NCI-H2227 treated with DMSO at 0.1 percent for 48 hours (cell line): Measurements from ENCODE around the gene LAT.
"Not testable (repeated sequence)": the region's sequence is repeated elsewhere in the genome, so short reads cannot be mapped to it uniquely, and the experiment has no call there.

Experiments used
- DNase-seq: peaks from one replicate; lab custom pipeline; 2025; lab: John Stamatoyannopoulos, UW

The LAT gene

GRCh38 chr16:28977703-28978662 lies 6.9 kb upstream of the LAT start:
- no peak for DNase-seq

DNA sequence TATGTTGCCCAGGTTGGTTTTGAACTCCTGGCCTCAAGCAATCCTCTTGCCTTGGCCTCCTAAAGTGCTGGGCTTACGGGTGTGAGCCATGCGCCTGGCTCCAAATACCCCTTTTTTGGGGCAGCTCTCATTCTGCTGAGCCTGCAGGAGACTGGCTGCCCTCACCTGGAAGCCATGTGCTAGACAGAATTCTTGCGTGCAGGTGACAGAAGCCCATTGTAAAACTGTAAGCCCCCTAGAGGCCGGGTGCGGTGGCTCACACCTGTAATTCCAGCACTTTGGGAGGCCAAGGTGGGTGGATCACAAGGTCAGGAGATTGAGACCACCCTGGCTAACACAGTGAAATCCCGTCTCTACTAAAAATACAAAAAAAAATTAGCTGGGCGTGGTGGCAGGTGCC lies 4.5 kb upstream of the LAT start:
- DNase-seq: not testable (repeated sequence)

DNA sequence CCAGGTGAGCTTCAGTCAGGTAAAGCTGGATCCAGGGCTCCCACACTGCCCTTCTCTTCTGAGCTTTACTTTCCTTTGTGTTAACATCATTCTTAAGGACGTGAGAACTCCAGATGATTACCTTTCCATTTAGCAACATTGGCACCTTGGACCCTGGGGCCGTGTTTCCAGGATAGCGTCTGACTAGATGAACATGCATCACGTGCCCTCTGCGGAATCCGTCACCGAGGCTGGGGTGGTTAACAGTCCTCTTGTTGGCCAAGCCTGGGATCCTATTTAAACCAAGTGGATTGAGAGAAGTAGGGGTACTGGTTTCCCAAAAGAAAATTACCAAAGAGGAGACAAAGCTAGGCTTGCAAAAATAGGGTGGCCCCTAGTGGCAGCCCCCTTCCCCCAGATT lies 3.9 kb upstream of the LAT start:
- DNase-seq: no peak

GRCh38 chr16:28981517-28981916 lies 3.3 kb upstream of the LAT start:
- DNase-seq: no peak

GRCh38 chr16:28982418-28982817 lies 2.4 kb upstream of the LAT start:
- no peak for DNase-seq

- DNase-seq: no peak
Observed at GRCh38 chr16:28982949-28983348, 1.9 kb upstream of the LAT start.

DNA sequence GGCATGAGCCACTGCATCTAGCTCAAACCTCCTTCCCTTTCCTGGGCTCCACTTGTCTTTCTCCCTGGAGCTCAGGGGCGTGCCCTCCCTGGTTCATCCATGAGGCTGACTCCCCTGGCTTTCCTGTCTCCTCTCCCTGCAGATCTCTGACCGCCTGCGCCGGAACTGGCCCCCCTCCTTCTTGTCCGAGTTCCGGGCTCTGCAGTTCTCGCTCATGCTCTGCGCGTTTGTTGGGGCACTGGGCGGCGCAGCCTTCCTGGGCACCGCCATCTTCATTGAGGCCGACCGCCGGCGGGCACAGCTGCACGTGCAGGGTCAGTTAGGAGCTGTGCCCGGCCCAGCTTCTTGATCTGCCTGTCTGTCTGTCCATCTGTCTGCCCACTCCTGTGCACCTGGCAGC lies 1.2 kb upstream of the LAT start:
- no peak for DNase-seq

DNA sequence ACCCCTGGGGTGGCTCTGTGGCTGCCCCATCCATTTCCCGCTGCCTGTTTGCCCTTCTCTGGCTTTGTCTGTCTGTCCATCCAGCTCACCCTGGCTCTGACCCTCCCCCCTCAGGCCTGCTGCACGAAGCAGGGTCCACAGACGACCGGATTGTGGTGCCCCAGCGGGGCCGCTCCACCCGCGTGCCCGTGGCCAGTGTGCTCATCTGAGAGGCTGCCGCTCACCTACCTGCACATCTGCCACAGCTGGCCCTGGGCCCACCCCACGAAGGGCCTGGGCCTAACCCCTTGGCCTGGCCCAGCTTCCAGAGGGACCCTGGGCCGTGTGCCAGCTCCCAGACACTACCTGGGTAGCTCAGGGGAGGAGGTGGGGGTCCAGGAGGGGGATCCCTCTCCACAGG lies 761 bp upstream of the LAT start:
- no peak for DNase-seq

DNA sequence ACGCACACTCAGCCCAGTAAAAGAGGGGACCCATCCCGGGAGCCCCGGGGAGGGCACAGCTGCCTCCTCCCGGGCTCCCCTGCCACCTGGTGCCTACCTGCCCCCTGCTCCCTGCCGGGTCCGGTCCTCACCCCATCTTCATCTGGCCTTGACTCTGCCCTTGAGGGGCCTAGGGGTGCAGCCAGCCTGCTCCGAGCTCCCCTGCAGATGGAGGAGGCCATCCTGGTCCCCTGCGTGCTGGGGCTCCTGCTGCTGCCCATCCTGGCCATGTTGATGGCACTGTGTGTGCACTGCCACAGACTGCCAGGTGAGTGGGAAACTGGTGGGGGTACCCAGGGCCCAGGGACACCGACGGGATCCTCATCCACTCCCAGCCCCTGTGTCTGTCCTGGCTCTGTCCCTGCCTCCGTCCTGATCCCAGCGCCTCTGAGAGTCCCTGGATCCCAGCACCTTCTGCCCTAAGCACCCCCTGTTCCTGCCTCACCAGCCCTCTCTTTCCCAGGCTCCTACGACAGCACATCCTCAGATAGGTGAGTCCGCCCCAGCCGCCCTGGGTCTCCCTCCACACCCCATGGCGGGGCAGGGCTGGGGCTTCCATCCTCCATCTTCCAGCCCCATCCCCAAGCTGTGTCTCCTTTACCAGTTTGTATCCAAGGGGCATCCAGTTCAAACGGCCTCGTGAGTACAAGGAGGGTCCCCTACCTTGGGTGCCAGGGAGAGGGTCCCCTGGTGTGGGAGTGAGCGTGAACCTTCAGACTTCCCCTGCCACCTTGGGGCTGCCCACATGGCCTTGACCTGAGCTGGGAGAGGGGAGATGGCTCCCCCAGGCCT lies 574 bp downstream of the LAT start:
- DNase-seq: no peak

GRCh38 chr16:28986046-28986445 lies 1.2 kb downstream of the LAT start:
- no peak for DNase-seq

GRCh38 chr16:28986492-28986891 lies 1.6 kb downstream of the LAT start:
- no peak for DNase-seq

GRCh38 chr16:28987170-28987853 lies 2.5 kb downstream of the LAT start:
- no peak for DNase-seq

- DNase-seq: no peak
Observed at GRCh38 chr16:28989363-28989762, 4.5 kb downstream of the LAT start.

DNA sequence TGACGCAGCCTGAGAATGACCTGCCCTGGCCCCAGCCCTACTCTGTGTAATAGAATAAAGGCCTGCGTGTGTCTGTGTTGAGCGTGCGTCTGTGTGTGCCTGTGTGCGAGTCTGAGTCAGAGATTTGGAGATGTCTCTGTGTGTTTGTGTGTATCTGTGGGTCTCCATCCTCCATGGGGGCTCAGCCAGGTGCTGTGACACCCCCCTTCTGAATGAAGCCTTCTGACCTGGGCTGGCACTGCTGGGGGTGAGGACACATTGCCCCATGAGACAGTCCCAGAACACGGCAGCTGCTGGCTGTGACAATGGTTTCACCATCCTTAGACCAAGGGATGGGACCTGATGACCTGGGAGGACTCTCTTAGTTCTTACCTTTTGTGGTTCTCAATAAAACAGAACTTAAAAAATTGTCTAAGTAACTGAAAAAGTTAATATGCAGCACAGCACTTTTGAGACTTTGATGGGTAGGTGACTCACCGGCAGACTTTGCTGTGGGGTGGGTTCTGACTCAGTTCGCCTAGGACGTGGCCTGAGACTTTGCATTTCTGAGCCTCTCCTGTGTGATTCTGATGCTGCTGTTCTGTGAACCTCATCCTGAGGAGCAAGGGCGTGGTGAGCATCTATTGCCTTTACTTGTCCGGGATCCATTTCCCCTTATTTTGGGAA lies 5.7 kb downstream of the LAT start:
- DNase-seq: no peak

GRCh38 chr16:28991687-28992086 lies 6.8 kb downstream of the LAT start:
- DNase-seq: no peak

DNA sequence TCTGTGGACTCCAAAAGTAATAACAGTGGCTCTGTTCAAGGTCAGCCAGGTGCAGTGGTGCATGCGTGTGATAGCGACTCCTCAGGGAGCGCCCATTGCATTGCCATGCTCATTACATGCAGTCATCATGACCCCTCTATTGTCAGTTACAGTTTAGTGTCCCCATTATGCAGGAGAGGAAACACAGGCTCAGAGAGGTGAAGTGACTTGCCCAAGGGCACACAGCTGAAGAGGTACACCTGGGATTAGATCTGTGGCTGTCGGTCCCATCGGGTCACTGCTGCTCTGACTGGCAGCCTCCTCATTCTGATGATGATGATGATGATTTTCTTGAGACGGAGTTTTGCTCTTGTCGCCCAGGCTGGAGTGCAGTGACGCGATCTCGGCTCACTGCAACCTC lies 7.6 kb downstream of the LAT start:
- no peak for DNase-seq

GRCh38 chr16:28998837-28999236 lies 14.0 kb downstream of the LAT start:
- DNase-seq: no peak

DNA sequence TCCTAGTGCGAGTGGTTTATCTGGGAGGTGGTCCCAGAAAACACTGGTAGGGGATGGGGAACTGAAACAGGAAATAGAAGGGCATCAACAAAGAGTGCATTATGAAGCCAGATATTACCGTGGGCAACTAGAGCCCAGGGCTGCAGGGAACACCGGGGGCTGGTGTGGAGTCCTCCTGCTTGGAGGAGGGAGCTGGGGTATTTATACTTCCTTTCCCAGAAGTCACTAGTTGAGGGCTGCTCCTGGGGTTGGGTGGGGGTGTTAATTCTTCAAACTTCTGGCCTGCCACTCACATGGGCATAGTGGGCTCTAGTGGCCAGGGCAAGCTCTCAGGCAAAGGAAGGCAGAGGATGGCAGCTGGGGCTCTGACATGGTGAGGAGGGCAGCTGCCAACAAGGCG lies 14.7 kb downstream of the LAT start:
- DNase-seq: no peak

DNA sequence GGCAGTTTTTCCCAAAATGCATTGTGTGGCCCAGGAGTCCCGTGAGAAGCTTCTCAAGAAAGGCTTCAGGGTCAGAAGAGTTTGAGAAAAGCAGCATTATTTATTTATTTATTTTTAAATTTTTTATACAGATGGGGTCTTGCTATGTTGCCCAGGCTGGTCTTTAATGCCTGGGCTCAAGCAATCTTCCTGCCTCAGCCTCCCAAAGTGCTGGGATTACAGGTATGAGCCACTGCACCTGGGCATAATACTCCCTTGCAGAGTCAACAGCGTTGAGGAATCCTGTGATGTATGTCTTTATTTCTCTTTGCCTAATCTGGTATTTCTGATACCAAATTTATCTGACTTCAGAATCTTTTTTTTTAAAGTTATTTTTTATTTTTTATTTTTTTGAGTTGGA lies 15.2 kb downstream of the LAT start:
- DNase-seq: no peak

GRCh38 chr16:29004496-29005139 lies 19.8 kb downstream of the LAT start:
- not testable (repeated sequence) for DNase-seq
